ENCODE data around the gene SOCS1. TPM values are rescaled to one million over a fixed set of nuclear protein-coding genes. Genes with fewer than 3 reads are reported as not detected.

The SOCS1 gene
- total and polyA plus RNA-seq, 2 of the 8 experiments (the other 6 are each of a cell fraction or from before 2014, with no cell fraction given), result 21.0 to 48.9 TPM

GRCh38 chr16:11235703-11235991 is 20.4 kb downstream of the SOCS1 start:
- POLR2A ChIA-PET (ENCODE audit: partially characterized antibody), result interaction anchor here (0.9 to 3.6 kb wide), 2 partner anchors 13 to 20 kb away, joined by 4 to 15 read pairs; partner anchors contain the start of gene SOCS1
- Histone ChIP-seq H4K91ac (replicated peaks; ENCODE audit: insufficient read length, low read length) (no peak overlapping the region), H3K23ac (ENCODE audit: insufficient read length) (no peak overlapping the region), H3K27me3 (replicated peaks in 1 of 4; ENCODE audit: control insufficient read depth in 3 of 4, extremely low read depth in 1 of 4, insufficient read depth in 3 of 4, low read length in 3 of 4) (no peaks in the 10 kb centered on the region), H3K4me1 (replicated peaks in 1 of 4; ENCODE audit: control insufficient read depth in 3 of 4, insufficient read depth in 4 of 4, low read length in 3 of 4) (peaks cover 0 to 6% (median 2%) of the 10 kb centered on the region in 4 experiments; a peak in 3 of 7 replicates), H4K5ac (ENCODE audit: insufficient read length, low read depth, low read length) (no peak overlapping the region), H2BK5ac (ENCODE audit: low read depth, low read length) (no peak overlapping the region), H3K27ac (ENCODE audit: low read depth, low read length) (no peak overlapping the region), H3K23me2 (ENCODE audit: low read depth, low read length) (no peaks in the 10 kb centered on the region), H3K9me3 (ENCODE audit: insufficient read depth in 2 of 2, low read depth in 1 of 2, low read length in 1 of 2) (0 out of 4 replicates have a peak, but pooled peaks cover 0 to 3% of the 10 kb centered on the region in 2 experiments), H3K9ac (replicated peaks in 1 of 4; ENCODE audit: extremely low read depth in 1 of 4, low read depth in 3 of 4, low read length in 3 of 4) (no peak overlapping the region), H3K36me3 (ENCODE audit: control insufficient read depth in 2 of 4, insufficient read depth in 4 of 4, low read length in 3 of 4) (no peaks in the 10 kb centered on the region), H3K56ac (replicated peaks; ENCODE audit: insufficient read length, low read depth, low read length) (no peak overlapping the region), H3K4me2 (ENCODE audit: insufficient read depth in 1 of 2, low read depth in 2 of 2, low read length in 2 of 2) (no peak overlapping the region), H2BK20ac (ENCODE audit: low read length) (no peak overlapping the region), H3K18ac (ENCODE audit: extremely low read depth, low read length) (no peak overlapping the region), H2AFZ (ENCODE audit: low read length) (no peak overlapping the region), H3K4ac (replicated peaks; ENCODE audit: insufficient read length, low read depth, low read length) (no peak overlapping the region), H2BK120ac (replicated peaks; ENCODE audit: low read depth, low read length) (no peak overlapping the region), H2BK15ac (ENCODE audit: low read length) (no peak overlapping the region), H2BK12ac (ENCODE audit: low read depth, low read length) (no peak overlapping the region), H4K8ac (ENCODE audit: extremely low read depth, insufficient read depth, low read length) (no peak overlapping the region), H2AK5ac (ENCODE audit: low read depth, low read length) (no peak overlapping the region), H3K4me3 (ENCODE audit: extremely low read depth in 1 of 4, insufficient read depth in 2 of 4, low read depth in 3 of 4, low read length in 4 of 4) (no peak overlapping the region), H4K20me1 (replicated peaks in 1 of 2; ENCODE audit: control insufficient read depth in 1 of 2, insufficient read depth in 2 of 2, low read length in 2 of 2) (no peaks in the 10 kb centered on the region), H3K79me1 (ENCODE audit: low read depth, low read length) (no peaks in the 10 kb centered on the region), H3K14ac (ENCODE audit: insufficient read length) (no peak overlapping the region), H3K79me2 (ENCODE audit: control insufficient read depth in 1 of 2, insufficient read depth in 2 of 2, low read length in 2 of 2) (no peaks in the 10 kb centered on the region)
- WGBS, 2 experiments (ENCODE audit: extremely low coverage in 1 of 2, insufficient coverage in 1 of 2, insufficient read length in 1 of 2, insufficient replicate concordance in 2 of 2, low coverage in 1 of 2, low lambda C conversion rate in 2 of 2, missing lambda C conversion rate in 1 of 2), result 94% methylated on average over 5 of the region's 5 CpGs; no CpG with 5 or more reads in 1 of the 2 experiments
- no peak for DNase-seq (ENCODE audit: low read depth in 1 of 2, low spot score in 2 of 2)
- TF ChIP-seq HDAC6 (IDR thresholded peaks at IDR 0.05; ENCODE audit: low read depth, low read length), result no peak
- TF ChIP-seq ZNF274 (IDR thresholded peaks at IDR 0.05; ENCODE audit: borderline replicate concordance, extremely low read depth, low read length), result no peak
- no peak for TF ChIP-seq KDM5A (IDR thresholded peaks at IDR 0.05; ENCODE audit: low read length)
- TF ChIP-seq CBX8 (IDR thresholded peaks at IDR 0.05; ENCODE audit: borderline replicate concordance, low read depth, low read length), result no peak
- TF ChIP-seq POU5F1 (IDR thresholded peaks at IDR 0.05; ENCODE audit: low read depth, low read length), result no peak
- TF ChIP-seq RNF2 (IDR thresholded peaks at IDR 0.05; ENCODE audit: borderline replicate concordance, low read depth, low read length, missing control alignments, poor library complexity, severe bottlenecking), result no peak
- TF ChIP-seq CHD2 (IDR thresholded peaks at IDR 0.05; ENCODE audit: low read length), result no peak
- no peak for TF ChIP-seq EZH2 (IDR thresholded peaks at IDR 0.05; ENCODE audit: low read depth, low read length, severe bottlenecking)
- TF ChIP-seq BCL11A (IDR thresholded peaks at IDR 0.05; ENCODE audit: low read depth in 2 of 2, low read length in 2 of 2), result no peak
- no peak for TF ChIP-seq POLR2A (IDR thresholded peaks at IDR 0.05; ENCODE audit: control extremely low read depth in 1 of 2, low read depth in 2 of 2, low read length in 2 of 2)
- TF ChIP-seq SUZ12 (IDR thresholded peaks at IDR 0.05; ENCODE audit: low read length), result no peak
- TF ChIP-seq CTBP2 (IDR thresholded peaks at IDR 0.05; ENCODE audit: borderline replicate concordance, insufficient read depth, insufficient read length, low read length), result no peak
- TF ChIP-seq NANOG (IDR thresholded peaks at IDR 0.05; ENCODE audit: insufficient read depth, low read depth, low read length, poor library complexity, severe bottlenecking), result no peak
- no peak for TF ChIP-seq SP4 (IDR thresholded peaks at IDR 0.05; ENCODE audit: low read length)
- no peak for FAIRE-seq
- CTCF ChIA-PET (ENCODE audit: partially characterized antibody), result interaction anchor here (0.6 to 1.0 kb wide), 4 partner anchors 16 to 121 kb away, joined by 3 read pairs; no protein-coding TSS in a partner anchor

All from H1 (cell line).